Neural cell (in vitro differentiated cells): ENCODE data around the gene DPPA4.

Experiments used
- CTCF ChIP-seq: fragments of 450-650 bp; IDR thresholded peaks from 2 replicates; pipeline ENCODE4 v1.5.1; 2014; ENCODE audit warnings: antibody characterized with exemption, mild to moderate bottlenecking, moderate library complexity; ENCODE audit not compliant: poor library complexity, severe bottlenecking
- EZH2 ChIP-seq: fragments of 200-600, 300-800 bp; shearing (Covaris generic), sonication (generic); IDR thresholded peaks from 2 replicates; pipeline ENCODE4 v1.6.1; 2014; ENCODE audit warnings: antibody characterized with exemption, low read length, borderline replicate concordance, mild to moderate bottlenecking; ENCODE audit not compliant: insufficient read depth, poor library complexity, severe bottlenecking
- RAD21 ChIP-seq: fragments of 450-650 bp; conservative IDR thresholded peaks from 2 replicates; pipeline ENCODE4 v1.6.1; 2014; ENCODE audit warnings: antibody characterized with exemption, mild to moderate bottlenecking, moderate library complexity
- TAF1 ChIP-seq: IDR thresholded peaks from 2 replicates; pipeline ENCODE4 v1.6.1; 2012; ENCODE audit warnings: low read depth

GRCh38 chr3:109384164-109384563 is 46.8 kb upstream of the DPPA4 start:
- TF ChIP-seq EZH2 (no peak), RAD21 (no peak), TAF1 (no peak), CTCF (no peak)
